Gastroesophageal sphincter (tissue), 3 donors: ENCODE results near the gene BCL2L13.

Experiments used
- EP300 ChIP-seq: sonication (generic); formaldehyde crosslinking; IDR thresholded peaks from one replicate; pipeline ENCODE4 v1.6.1; 2017; ENCODE audit warnings: antibody characterized with exemption, mild to moderate bottlenecking
- POLR2A ChIP-seq, 2 donors: fragments of 450-650 bp; IDR thresholded peaks; one replicate each; pipeline ENCODE4 v1.6.1; 2017; ENCODE audit warnings: antibody characterized with exemption in 2 of 2, mild to moderate bottlenecking in 2 of 2, moderate library complexity in 1 of 2
- POLR2AphosphoS5 ChIP-seq: sonication (generic); formaldehyde crosslinking; IDR thresholded peaks from one replicate; pipeline ENCODE4 v1.6.1; 2017; ENCODE audit warnings: antibody characterized with exemption
- TF ChIP-seq, protein P1 (sequence below), 4 experiments: fragments of 200-600 bp in 2 of 4; fragments of 450-650 bp in 2 of 4; sonication (generic) in 1 of 4; IDR thresholded peaks; one replicate each; pipeline ENCODE4 v1.5.1; 2017 to 2019; ENCODE audit warnings: antibody characterized with exemption in 4 of 4, mild to moderate bottlenecking in 2 of 4, moderate library complexity in 2 of 4

DNA sequence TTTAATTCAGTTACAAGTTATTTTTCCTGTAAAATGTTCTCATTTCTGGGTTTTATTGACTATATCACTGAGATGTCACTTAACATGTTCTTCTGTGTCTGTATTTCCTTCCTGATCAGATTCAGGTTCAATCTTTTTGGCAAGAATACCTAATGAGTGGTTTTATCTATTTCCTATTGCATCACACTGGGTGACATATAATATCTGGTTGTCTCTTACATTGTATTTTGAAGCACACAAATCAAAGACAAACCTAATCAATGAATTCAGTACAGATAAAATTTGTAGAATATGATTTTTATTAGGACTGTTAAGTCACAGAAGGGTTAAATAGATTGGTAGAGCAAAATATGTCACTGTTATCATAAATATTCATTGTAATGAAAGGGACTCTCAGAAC is 60.4 kb downstream of the BCL2L13 start:
- TF ChIP-seq, protein P1, sequence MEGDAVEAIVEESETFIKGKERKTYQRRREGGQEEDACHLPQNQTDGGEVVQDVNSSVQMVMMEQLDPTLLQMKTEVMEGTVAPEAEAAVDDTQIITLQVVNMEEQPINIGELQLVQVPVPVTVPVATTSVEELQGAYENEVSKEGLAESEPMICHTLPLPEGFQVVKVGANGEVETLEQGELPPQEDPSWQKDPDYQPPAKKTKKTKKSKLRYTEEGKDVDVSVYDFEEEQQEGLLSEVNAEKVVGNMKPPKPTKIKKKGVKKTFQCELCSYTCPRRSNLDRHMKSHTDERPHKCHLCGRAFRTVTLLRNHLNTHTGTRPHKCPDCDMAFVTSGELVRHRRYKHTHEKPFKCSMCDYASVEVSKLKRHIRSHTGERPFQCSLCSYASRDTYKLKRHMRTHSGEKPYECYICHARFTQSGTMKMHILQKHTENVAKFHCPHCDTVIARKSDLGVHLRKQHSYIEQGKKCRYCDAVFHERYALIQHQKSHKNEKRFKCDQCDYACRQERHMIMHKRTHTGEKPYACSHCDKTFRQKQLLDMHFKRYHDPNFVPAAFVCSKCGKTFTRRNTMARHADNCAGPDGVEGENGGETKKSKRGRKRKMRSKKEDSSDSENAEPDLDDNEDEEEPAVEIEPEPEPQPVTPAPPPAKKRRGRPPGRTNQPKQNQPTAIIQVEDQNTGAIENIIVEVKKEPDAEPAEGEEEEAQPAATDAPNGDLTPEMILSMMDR (IDR thresholded peaks at IDR 0.05) = no peak
- TF ChIP-seq EP300 (no peak), POLR2AphosphoS5 (no peak), POLR2A (IDR thresholded peaks at IDR 0.05) (no peak)
